Measurements from ENCODE around the gene IL17RE. TPM values are rescaled to one million over a fixed set of nuclear protein-coding genes. Genes with fewer than 3 reads are reported as not detected.
"Not testable (repeated sequence)": the region's sequence is repeated elsewhere in the genome, so short reads cannot be mapped to it uniquely, and the experiment has no call there.

The IL17RE gene
- polyA plus RNA-seq, 4 donors = 10.3 to 20.3 (median 12.1) TPM

GRCh38 chr3:9930804-9931418 lies 28.3 kb downstream of the IL17RE start:
- DNase-seq (ENCODE audit: low read depth in 4 of 4, low spot score in 2 of 4) = no peak

- no peak for DNase-seq (ENCODE audit: low read depth in 4 of 4, low spot score in 2 of 4)
These were observed 29.8 kb downstream of the IL17RE start for GRCh38 chr3:9932535-9932842.

DNA sequence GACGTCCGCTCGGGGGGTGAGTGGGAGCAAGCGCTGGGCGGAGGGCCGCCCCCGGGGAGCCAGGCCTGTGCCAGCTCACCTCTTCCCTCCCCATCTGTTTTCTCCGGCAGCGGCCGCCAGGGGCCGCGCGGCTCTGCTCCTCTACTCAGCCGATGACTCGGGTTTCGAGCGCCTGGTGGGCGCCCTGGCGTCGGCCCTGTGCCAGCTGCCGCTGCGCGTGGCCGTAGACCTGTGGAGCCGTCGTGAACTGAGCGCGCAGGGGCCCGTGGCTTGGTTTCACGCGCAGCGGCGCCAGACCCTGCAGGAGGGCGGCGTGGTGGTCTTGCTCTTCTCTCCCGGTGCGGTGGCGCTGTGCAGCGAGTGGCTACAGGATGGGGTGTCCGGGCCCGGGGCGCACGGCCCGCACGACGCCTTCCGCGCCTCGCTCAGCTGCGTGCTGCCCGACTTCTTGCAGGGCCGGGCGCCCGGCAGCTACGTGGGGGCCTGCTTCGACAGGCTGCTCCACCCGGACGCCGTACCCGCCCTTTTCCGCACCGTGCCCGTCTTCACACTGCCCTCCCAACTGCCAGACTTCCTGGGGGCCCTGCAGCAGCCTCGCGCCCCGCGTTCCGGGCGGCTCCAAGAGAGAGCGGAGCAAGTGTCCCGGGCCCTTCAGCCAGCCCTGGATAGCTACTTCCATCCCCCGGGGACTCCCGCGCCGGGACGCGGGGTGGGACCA lies 30.4 kb downstream of the IL17RE start:
- peak in 2 of 4 donors; percentile 56 to 61 for DNase-seq (ENCODE audit: low read depth in 4 of 4, low spot score in 2 of 4)

GRCh38 chr3:9933561-9934234 lies 31.1 kb downstream of the IL17RE start, which contains the start of gene CRELD1:
Gene CRELD1, plus strand, starts transcription at chr3:9933834. Its CDS starts 605 bp downstream, at chr3:9934439.
- peak in 3 of 4 donors; percentile 79 to 92 (median 85) for DNase-seq (ENCODE audit: low read depth in 4 of 4, low spot score in 2 of 4)

- DNase-seq (ENCODE audit: low read depth in 4 of 4, low spot score in 2 of 4) = no peak
These were observed 31.6 kb downstream of the IL17RE start for GRCh38 chr3:9934235-9934621.

- no peak for DNase-seq (ENCODE audit: low read depth in 4 of 4, low spot score in 2 of 4)
These were observed 32.3 kb downstream of the IL17RE start for GRCh38 chr3:9934993-9935392.

DNA sequence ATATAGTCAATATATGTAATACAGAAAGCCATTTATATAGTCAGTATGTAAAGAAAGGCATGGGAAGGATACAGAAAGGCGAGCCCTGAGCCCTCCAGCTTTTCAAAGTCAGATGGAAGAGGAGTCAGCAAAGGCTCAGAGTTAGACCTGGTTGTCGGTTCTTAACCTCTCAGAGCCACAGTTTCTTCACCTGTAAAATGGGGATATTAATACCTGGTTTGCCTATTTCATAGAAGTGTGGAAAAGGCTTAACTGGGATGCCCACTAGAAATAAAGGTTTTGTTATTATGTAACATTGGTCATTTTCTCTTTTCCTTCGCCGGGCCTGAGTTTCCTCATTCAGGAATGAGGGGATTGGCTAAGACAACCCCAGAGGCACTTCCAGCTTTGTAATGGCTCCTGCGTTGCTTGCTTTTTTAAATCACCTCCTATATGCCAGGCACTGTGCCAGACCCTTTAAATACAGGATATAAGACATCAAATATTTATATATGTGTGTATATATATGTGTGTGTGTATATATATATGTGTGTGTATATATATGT lies 33.4 kb downstream of the IL17RE start:
- no peak for DNase-seq (ENCODE audit: low read depth in 4 of 4, low spot score in 2 of 4)

GRCh38 chr3:9937486-9938238 lies 35.0 kb downstream of the IL17RE start:
- DNase-seq (ENCODE audit: low read depth in 4 of 4, low spot score in 2 of 4) = no peak

DNA sequence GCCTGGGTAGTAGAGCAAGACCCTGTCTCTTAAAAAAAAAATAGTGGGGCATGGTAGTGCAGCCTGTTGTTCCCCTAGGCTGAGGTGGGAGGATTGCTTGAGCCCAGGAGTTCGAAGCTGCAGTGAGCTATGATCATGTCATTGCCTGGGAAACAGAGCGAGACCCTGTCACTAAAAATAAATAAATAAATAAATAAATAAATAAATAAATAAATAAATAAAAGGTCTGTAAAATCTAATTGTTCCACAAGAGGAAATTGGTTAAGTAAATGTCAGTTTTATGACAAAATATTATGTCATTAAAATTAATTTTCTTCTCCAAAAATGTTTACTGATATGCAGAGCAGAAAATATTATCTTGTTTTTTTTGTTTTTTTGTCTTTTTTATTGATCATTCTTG lies 36.3 kb downstream of the IL17RE start:
- DNase-seq (ENCODE audit: low read depth in 4 of 4, low spot score in 2 of 4) = no peak

DNA sequence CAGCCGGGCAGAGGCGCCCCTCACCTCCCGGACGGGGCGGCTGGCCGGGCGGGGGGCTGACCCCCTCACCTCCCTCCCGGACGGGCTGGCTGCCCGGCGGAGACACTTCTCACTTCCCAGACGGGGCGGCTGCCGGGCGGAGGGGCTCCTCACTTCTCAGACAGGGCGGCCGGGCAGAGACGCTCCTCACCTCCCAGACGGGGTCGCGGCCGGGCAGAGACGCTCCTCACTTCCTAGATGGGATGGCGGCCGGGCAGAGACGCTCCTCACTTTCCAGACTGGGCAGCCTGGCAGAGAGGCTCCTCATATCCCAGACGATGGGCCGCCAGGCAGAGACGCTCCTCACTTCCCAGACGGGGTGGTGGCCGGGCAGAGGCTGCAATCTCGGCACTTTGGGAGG lies 37.3 kb downstream of the IL17RE start:
- DNase-seq (ENCODE audit: low read depth in 4 of 4, low spot score in 2 of 4) = not testable (repeated sequence)

DNA sequence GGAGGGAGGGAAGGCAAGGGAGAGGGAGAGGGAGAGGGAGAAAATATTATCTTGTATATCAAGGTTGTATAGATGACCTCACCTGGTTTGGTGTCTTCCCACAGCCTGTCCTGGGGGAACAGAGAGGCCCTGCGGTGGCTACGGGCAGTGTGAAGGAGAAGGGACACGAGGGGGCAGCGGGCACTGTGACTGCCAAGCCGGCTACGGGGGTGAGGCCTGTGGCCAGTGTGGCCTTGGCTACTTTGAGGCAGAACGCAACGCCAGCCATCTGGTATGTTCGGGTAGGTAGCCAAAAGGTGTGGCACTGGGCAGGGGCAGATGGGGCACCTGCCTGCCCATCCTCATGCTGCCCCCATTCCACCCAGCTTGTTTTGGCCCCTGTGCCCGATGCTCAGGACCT lies 38.1 kb downstream of the IL17RE start:
- DNase-seq (ENCODE audit: low read depth in 4 of 4, low spot score in 2 of 4) = no peak

DNA sequence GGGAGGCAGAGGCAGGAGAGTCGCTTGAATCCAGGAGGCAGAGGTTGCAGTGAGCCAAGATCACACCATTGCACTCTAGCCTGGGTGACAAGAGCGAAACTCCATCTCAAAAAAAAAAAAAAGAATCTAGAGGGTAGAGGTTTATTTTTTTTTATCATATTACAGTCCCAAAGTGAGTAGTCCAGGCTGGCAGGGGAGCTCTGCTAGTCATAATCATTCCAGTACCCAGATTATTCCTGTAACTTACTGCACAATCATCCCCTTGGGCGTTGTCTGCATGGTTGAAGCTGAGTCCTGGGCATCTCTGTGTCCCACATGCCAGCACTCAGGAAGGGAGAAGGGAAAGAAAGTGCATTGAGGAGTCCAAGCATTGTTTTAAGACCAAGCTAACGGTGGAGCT lies 39.5 kb downstream of the IL17RE start:
- no peak for DNase-seq (ENCODE audit: low read depth in 4 of 4, low spot score in 2 of 4)

GRCh38 chr3:9942934-9943690 lies 40.5 kb downstream of the IL17RE start:
- DNase-seq (ENCODE audit: low read depth in 4 of 4, low spot score in 2 of 4) = no peak

DNA sequence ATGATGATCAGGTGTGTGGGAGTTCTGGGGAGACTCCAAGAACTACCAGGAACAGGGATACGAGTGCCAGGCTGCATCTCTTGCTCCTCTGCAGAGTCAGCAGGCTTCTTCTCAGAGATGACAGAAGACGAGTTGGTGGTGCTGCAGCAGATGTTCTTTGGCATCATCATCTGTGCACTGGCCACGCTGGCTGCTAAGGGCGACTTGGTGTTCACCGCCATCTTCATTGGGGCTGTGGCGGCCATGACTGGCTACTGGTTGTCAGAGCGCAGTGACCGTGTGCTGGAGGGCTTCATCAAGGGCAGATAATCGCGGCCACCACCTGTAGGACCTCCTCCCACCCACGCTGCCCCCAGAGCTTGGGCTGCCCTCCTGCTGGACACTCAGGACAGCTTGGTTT lies 41.6 kb downstream of the IL17RE start:
- DNase-seq (ENCODE audit: low read depth in 4 of 4, low spot score in 2 of 4) = no peak

- no peak for DNase-seq (ENCODE audit: low read depth in 4 of 4, low spot score in 2 of 4)
These were observed 42.7 kb downstream of the IL17RE start for GRCh38 chr3:9945358-9945757.

DNA sequence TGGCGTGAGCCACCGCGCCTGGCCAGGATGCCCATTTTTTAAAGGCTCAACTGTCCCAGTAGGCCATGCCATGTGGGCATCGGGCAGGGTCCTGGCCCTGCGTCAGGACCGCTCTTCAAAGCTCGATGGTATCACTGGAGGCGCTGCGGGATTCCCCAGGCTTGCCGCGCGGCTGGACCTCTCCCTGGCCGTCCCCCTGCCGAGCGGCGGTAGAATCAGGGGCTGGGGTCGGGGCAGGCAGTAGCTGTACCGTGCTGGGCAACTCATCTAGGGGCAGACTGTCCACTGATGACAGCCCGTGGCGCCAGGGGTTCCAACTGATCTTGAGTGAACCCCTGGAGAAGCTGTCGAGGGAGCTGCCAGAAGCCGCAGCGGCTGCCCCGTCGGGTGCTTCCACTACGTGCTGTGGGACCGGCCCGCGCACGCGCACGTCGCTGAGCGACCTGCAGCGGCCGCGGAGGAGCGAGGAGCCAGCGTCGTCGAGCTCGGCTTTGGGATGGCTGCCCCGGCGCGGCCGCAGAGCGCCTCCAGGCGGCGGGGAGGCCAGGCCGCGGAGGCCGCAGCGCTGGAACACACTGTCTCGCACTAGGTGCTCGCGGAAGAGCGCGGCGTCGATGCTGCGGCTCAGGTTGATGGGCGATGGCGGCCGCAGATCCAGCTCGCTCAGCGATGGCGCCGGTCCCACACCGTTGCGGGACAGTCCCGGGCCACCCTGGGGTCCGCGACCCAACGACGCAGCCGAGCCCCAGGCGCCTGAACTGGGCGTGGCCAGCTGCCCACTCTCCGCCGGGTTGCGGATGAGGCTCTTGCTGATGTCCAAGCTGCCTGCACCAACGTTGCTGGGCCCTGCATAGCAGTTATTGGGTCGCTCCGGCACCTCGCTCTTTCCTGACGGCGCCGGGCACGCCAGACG lies 43.7 kb downstream of the IL17RE start:
- peak; percentile 63 to 73 (median 68) for DNase-seq (ENCODE audit: low read depth in 4 of 4, low spot score in 2 of 4)

DNA sequence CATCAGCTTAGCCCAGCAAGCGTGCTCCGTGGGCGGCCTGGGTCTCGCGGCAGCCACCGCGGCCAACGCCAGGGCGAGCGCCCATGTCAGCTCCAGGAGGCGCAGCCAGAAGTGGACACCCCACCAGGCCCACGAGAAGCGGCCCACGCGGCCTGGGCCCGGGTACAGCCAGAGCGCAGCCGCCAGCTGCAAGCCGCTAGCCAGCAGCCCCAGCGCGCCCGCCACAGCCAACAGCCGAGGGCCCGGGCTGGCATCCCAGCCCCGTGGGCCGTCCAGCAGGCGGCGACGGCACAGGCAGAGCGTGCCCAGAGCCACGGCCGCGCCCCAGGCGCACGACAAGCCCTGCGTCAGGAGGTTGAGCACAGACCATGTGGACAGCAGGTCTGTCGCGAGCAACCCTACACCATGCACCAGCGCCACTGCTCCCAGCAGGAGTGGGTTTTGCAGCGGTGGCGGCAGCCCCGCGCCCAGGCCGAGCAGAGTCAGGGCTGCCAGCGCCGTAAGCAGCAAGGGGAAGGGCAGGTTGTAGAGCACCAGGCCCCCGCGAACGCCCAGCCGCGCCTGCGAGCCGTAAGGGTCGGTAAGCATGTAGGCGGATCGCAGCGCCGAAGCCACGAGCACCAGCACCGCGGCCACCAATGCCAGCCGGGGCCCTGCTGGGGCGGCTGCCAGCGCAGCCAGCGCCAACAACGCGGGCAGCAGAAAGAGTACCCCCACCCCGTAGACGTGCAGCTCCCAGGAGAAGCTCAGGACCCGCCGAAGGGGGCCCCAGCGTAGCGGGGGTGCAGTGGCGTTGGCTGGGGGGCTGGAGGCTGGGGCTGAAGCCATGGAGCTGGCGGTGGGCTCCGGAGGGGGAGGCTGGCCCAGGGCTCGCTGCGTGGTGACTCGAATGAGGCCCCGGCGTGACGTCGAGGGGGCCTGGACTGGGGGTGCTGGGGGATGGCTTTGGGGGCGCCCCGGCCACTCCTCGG lies 44.7 kb downstream of the IL17RE start:
- DNase-seq (ENCODE audit: low read depth in 4 of 4, low spot score in 2 of 4) = peak in 3 of 4 donors; percentile 26 to 43 (median 39)

GRCh38 chr3:9948586-9948985 lies 45.9 kb downstream of the IL17RE start:
- no peak for DNase-seq (ENCODE audit: low read depth in 4 of 4, low spot score in 2 of 4)
